ENCODE results near the gene STC2. TPM values are rescaled to one million over a fixed set of nuclear protein-coding genes. Genes with fewer than 3 reads are reported as not detected.

The STC2 gene
- total and polyA plus RNA-seq, 2 of the 4 experiments (the other 2 are of a cell fraction): 87.5 to 270 TPM

DNA sequence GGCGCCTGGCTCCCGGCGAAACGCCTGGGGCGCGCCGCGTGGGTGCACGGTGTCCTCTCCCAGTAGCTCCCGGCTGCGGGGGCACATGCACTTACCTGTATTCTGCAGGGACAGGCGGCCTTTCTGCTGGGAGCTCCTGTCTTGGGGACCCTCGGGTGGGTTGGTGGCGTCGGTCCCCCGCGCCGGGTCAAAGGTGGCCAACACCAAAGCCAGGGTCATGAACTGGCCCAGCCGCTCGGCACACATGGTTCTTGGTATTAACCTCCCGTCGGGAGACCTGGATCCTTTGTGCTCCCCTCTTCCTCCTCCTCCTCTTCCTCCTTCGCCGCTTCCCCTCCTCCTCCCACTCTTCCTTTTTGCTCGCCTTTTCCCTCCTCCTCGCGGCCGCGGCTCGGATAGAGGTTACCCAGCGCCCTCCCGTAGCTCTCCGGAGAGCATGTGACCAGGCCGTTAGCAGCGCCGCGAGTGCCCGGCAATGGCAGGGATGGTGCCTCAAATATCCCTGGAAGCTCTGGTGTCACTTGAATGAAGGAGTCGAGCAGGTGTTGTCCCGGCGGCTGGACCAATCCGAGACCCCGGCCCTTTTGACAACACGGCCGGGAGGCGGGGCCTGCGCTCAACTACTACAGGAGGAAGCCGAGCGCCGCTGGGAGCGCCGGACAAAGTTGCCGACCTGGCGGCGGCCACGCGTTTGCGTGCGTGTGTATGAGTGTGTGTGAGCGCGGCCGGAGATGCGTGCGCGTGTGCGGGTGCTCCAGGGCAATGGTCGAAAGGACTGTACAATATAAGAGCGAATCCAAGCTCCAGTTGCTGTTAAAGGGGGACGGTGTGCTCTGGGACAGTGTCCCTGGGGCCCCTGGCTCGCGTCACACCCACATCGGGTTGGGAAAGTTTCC lies at the start of gene STC2 (continued):
- TF ChIP-seq MXI1 (IDR thresholded peaks at IDR 0.05; ENCODE audit: borderline replicate concordance, low read depth, low read length) (peak; percentile 74; the same call in 1 of the 2 replicates), MAFK (IDR thresholded peaks at IDR 0.05; ENCODE audit: low read depth, low read length) (no peak), CEBPB (IDR thresholded peaks at IDR 0.05; ENCODE audit: low read depth, low read length) (no peak), RAD21 (IDR thresholded peaks at IDR 0.05; ENCODE audit: low read length) (no peak), RFX5 (IDR thresholded peaks at IDR 0.05; ENCODE audit: low read depth, low read length) (no peak)
- TF ChIP-seq, protein P1, sequence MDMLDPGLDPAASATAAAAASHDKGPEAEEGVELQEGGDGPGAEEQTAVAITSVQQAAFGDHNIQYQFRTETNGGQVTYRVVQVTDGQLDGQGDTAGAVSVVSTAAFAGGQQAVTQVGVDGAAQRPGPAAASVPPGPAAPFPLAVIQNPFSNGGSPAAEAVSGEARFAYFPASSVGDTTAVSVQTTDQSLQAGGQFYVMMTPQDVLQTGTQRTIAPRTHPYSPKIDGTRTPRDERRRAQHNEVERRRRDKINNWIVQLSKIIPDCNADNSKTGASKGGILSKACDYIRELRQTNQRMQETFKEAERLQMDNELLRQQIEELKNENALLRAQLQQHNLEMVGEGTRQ (IDR thresholded peaks at IDR 0.05; ENCODE audit: low read depth, low read length): peak; percentile 73

All from IMR-90 (cell line).